Uterus (tissue), 2 donors: ENCODE results near the gene DDR2.
"Not testable (repeated sequence)": the region's sequence is repeated elsewhere in the genome, so short reads cannot be mapped to it uniquely, and the experiment has no call there.

Experiments
- CTCF ChIP-seq, 4 experiments: fragments of 200-600 bp in 2 of 4; fragments of 450-650 bp in 2 of 4; sonication (generic) in 2 of 4; IDR thresholded peaks; one replicate each; pipeline ENCODE4 v1.5.1; 2016 to 2019; ENCODE audit warnings: antibody characterized with exemption in 4 of 4, mild to moderate bottlenecking in 2 of 4, moderate library complexity in 1 of 4
- POLR2A ChIP-seq, 2 donors: fragments of 450-650 bp; IDR thresholded peaks; one replicate each; pipeline ENCODE4 v1.6.1; 2016; ENCODE audit warnings: antibody characterized with exemption in 2 of 2, mild to moderate bottlenecking in 1 of 2, moderate library complexity in 1 of 2

- TF ChIP-seq CTCF, POLR2A (IDR thresholded peaks at IDR 0.05): not testable (repeated sequence)
Measured at GRCh38 chr1:162585101-162585500, 47.2 kb upstream of the DDR2 start.
